OCI-LY7 (cell line): ENCODE results near the gene ZNRD2.

Experiments used
- CTCF ChIP-seq: fragments of 200-600 bp; sonication (generic); conservative IDR thresholded peaks from 2 replicates; pipeline ENCODE4 v1.5.1; 2014; ENCODE audit warnings: mild to moderate bottlenecking, antibody characterized with exemption, low read length, moderate library complexity, mixed read lengths
- EZH2phosphoT487 ChIP-seq: fragments of 200-600 bp; sonication (generic); IDR thresholded peaks from 2 replicates; pipeline ENCODE4 v1.6.1; 2018; ENCODE audit warnings: low read depth, borderline replicate concordance, mild to moderate bottlenecking, mixed run types, antibody characterized with exemption, low read length, moderate library complexity, mixed read lengths

GRCh38 chr11:65524014-65524740 is 46.1 kb upstream of the ZNRD2 start:
- TF ChIP-seq CTCF (no peak), EZH2phosphoT487 (no peak)
